GM12874 (cell line): Measurements from ENCODE around the gene RTN4RL1.

ENCODE experiments used
- TF ChIP-seq, protein P1 (sequence below): IDR thresholded peaks from 2 replicates; pipeline ENCODE4 v1.5.1; 2011; ENCODE audit warnings: low read depth, mild to moderate bottlenecking, control low read depth, low read length, moderate library complexity; ENCODE audit not compliant: insufficient read depth

RTN4RL1 gene

GRCh38 chr17:1939981-1940809 is 84.9 kb downstream of the RTN4RL1 start:
- TF ChIP-seq, protein P1, sequence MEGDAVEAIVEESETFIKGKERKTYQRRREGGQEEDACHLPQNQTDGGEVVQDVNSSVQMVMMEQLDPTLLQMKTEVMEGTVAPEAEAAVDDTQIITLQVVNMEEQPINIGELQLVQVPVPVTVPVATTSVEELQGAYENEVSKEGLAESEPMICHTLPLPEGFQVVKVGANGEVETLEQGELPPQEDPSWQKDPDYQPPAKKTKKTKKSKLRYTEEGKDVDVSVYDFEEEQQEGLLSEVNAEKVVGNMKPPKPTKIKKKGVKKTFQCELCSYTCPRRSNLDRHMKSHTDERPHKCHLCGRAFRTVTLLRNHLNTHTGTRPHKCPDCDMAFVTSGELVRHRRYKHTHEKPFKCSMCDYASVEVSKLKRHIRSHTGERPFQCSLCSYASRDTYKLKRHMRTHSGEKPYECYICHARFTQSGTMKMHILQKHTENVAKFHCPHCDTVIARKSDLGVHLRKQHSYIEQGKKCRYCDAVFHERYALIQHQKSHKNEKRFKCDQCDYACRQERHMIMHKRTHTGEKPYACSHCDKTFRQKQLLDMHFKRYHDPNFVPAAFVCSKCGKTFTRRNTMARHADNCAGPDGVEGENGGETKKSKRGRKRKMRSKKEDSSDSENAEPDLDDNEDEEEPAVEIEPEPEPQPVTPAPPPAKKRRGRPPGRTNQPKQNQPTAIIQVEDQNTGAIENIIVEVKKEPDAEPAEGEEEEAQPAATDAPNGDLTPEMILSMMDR, result no peak

- TF ChIP-seq, protein P1, result no peak
Measured at GRCh38 chr17:1937461-1937860, 87.7 kb downstream of the RTN4RL1 start.

DNA sequence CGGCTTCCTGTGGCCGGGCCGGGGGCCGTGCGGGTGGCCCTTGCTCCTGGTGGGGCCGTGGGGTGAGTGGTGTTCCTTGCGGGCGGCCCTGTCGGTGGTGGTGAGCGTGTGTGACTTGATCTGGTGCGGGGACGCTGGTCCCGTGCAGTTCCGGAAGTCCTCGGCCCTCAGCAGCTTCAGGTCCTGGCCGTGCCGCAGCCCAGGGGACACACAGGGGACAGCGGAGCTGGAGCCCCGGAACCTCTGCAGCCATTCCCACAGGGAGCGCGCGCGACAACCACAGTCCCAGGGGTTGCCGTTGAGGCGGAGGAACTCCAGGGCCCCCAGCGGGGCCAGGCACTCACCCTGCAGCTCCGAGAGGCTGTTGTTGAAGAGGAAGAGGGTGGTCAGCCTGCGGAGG is 88.4 kb downstream of the RTN4RL1 start:
- TF ChIP-seq, protein P1, result no peak

GRCh38 chr17:1934901-1935300 is 90.2 kb downstream of the RTN4RL1 start:
- TF ChIP-seq, protein P1, result no peak

- TF ChIP-seq, protein P1, result no peak
Measured at GRCh38 chr17:1933875-1934715, 91.0 kb downstream of the RTN4RL1 start.

DNA sequence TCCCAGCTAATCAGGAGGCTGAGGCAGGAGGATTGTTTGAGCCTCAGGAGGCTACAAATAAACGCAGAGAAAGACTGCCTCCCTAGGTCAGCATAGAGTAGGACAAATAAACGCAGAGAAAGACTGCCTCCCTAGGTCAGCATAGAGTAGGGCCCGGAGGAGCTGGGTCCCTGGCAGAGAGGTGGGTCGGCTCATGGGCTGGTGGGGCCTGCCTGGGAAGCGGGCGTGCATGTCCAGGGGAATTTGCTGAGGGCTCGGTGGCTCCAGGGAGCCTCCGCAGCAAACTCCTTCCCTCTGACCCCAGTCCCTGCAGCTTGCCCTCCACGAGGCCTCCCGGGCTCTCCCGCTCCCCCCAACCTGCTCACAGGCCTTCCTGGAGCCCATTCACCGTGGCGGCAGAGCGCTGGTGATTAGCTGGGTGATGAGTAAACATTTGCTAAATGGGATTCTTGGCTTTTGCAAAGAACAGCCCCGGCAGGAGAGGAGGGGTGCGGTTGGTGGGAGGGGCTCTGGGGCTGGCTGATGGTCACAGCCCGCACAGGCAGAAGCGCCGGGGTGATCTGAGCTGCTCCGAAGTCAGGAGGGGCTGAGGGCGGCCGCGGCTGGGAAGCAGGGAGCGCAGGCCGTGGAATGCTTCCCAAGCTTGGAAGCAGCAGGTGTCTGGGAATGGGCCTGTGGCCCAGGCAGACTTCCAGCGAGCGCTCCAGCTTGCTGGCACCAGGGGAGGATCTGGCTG is 93.1 kb downstream of the RTN4RL1 start:
- TF ChIP-seq, protein P1, result no peak

- TF ChIP-seq, protein P1, result no peak
Measured at GRCh38 chr17:1930337-1930645, 94.8 kb downstream of the RTN4RL1 start.
